Mammary microvascular endothelial cell (primary cell): Measurements from ENCODE around the gene KLHDC7A. TPM values are rescaled to one million over a fixed set of nuclear protein-coding genes. Genes with fewer than 3 reads are reported as not detected.

ENCODE experiments used
- total RNA-seq: library from RNA; depleted of rRNA; stranded (reverse); fragments of >200 nt; gene quantifications from 2 replicates; pipeline ENCODE4 v1.2.3, GENCODE V29; 2015

KLHDC7A gene
- total RNA-seq = not detected in 2 replicates

GRCh38 chr1:18480315-18481189, at the start of gene KLHDC7A:
TSS of gene KLHDC7A (plus strand) at chr1:18480930. CDS start at chr1:18480982, 52 bp downstream.

Other genes with a start within 250 kb of the KLHDC7A start
- not detected in 2 replicates for gene PAX7, start 149.9 kb downstream of the KLHDC7A start, total RNA-seq